ENCODE measurements around the gene YOD1.
A peak's percentile ranks its signal among the peaks of the same experiment; 100 is the strongest.

Gene YOD1

GRCh38 chr1:207079706-207080241 lies 28.8 kb upstream of the YOD1 start:
- Histone ChIP-seq H3K9me3 (no peaks in the 10 kb centered on the region), H3K4me1 (peaks cover 7% of the 10 kb centered on the region; the same call in 1 of the 2 replicates), H3K36me3 (replicated peaks) (no peaks in the 10 kb centered on the region), H3K4me3 (no peak overlapping the region), H3K27me3 (ENCODE audit: low read depth) (no peaks in the 10 kb centered on the region)
- in situ Hi-C loops (cut with MboI; ENCODE audit: low sequenced_read_pairs), result loop anchor here (25.0 kb wide), 1 partner anchor 333 kb away; no protein-coding TSS in a partner anchor
- no peak for DNase-seq (ENCODE audit: low spot score in 2 of 2)

DNA sequence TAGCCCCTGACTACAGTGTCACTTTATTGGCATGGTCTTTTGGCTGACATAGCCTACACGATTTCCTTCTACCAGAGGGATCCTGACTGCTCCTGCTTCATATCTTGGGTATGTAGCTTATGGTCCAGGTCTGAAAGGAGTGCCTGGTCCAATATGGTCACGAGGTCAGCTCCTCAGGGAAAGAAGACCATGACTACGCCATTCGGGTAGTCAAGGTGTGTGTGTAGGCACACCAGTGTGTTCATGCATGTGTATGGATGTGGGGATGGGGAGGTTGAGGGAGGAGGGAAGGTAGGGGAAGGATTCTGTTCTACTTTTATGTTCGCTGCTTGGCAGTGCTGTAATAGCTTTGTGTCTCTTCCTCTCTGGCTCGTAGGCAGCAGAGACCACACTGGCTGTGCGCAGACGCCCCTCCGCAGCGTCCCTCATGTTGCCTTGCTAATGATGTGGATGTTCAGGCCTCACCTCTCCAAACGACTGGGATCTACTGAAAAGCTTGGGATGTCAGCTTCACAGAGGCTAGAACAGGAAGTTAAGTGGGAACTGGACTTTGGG lies 27.6 kb upstream of the YOD1 start:
- no peak for DNase-seq (ENCODE audit: low spot score in 2 of 2)
- no peaks in the 10 kb centered on the region for H3K9me3 ChIP-seq
- H3K4me1 ChIP-seq, result peaks cover 3% of the 10 kb centered on the region; the same call in 1 of the 2 replicates
- no peaks in the 10 kb centered on the region for H3K36me3 ChIP-seq (replicated peaks)
- H3K27me3 ChIP-seq (ENCODE audit: low read depth), result no peaks in the 10 kb centered on the region
- in situ Hi-C loops (cut with MboI; ENCODE audit: low sequenced_read_pairs), result loop anchor here (25.0 kb wide), 1 partner anchor 334 kb away; no protein-coding TSS in a partner anchor
- H3K4me3 ChIP-seq, result no peak overlapping the region

GRCh38 chr1:207077470-207078377 lies 26.7 kb upstream of the YOD1 start:
- Histone ChIP-seq H3K4me1 (peaks cover 3% of the 10 kb centered on the region; the same call in 1 of the 2 replicates), H3K27me3 (ENCODE audit: low read depth) (no peaks in the 10 kb centered on the region), H3K9me3 (no peaks in the 10 kb centered on the region), H3K36me3 (replicated peaks) (no peaks in the 10 kb centered on the region), H3K4me3 (no peak overlapping the region)
- DNase-seq (ENCODE audit: low spot score in 2 of 2), result peak; percentile 60 to 76
- in situ Hi-C loops (cut with MboI; ENCODE audit: low sequenced_read_pairs), result loop anchor here (25.0 kb wide), 1 partner anchor 335 kb away; no protein-coding TSS in a partner anchor

DNA sequence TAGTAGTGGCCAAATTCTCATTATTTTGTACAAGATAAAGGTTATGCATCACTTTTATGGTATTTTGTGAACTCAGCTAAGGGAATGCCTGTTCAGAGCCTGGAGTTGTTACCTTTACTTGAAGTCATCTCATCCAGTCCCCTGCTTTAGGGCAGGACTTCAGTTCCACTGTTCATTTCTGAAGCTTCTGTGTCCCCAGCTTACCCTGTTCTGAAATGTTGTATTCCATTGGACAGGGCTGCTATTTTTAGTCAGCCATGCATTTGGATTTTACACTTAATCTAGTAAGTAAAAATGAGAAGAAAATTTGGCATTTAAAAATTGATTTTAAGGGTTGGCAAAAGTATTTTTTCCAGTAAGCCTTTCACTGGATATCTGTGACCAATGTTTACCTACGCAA lies 26.0 kb upstream of the YOD1 start:
- Histone ChIP-seq H3K27me3 (ENCODE audit: low read depth) (no peaks in the 10 kb centered on the region), H3K4me3 (no peak overlapping the region), H3K9me3 (no peaks in the 10 kb centered on the region), H3K36me3 (replicated peaks) (no peaks in the 10 kb centered on the region), H3K4me1 (peaks cover 3% of the 10 kb centered on the region; the same call in 1 of the 2 replicates)
- in situ Hi-C loops (cut with MboI; ENCODE audit: low sequenced_read_pairs), result loop anchor here (25.0 kb wide), 1 partner anchor 335 kb away; no protein-coding TSS in a partner anchor
- no peak for DNase-seq (ENCODE audit: low spot score in 2 of 2)

- no peaks in the 10 kb centered on the region for H3K27me3 ChIP-seq (ENCODE audit: low read depth)
- peaks cover 3% of the 10 kb centered on the region; the same call in 1 of the 2 replicates for H3K4me1 ChIP-seq
- in situ Hi-C loops (cut with MboI; ENCODE audit: low sequenced_read_pairs), result loop anchor here (25.0 kb wide), 1 partner anchor 336 kb away; no protein-coding TSS in a partner anchor
- no peak overlapping the region for H3K4me3 ChIP-seq
- DNase-seq (ENCODE audit: low spot score in 2 of 2), result no peak
- no peaks in the 10 kb centered on the region for H3K36me3 ChIP-seq (replicated peaks)
- no peaks in the 10 kb centered on the region for H3K9me3 ChIP-seq
Measured at GRCh38 chr1:207076181-207076955, 25.4 kb upstream of the YOD1 start.

DNA sequence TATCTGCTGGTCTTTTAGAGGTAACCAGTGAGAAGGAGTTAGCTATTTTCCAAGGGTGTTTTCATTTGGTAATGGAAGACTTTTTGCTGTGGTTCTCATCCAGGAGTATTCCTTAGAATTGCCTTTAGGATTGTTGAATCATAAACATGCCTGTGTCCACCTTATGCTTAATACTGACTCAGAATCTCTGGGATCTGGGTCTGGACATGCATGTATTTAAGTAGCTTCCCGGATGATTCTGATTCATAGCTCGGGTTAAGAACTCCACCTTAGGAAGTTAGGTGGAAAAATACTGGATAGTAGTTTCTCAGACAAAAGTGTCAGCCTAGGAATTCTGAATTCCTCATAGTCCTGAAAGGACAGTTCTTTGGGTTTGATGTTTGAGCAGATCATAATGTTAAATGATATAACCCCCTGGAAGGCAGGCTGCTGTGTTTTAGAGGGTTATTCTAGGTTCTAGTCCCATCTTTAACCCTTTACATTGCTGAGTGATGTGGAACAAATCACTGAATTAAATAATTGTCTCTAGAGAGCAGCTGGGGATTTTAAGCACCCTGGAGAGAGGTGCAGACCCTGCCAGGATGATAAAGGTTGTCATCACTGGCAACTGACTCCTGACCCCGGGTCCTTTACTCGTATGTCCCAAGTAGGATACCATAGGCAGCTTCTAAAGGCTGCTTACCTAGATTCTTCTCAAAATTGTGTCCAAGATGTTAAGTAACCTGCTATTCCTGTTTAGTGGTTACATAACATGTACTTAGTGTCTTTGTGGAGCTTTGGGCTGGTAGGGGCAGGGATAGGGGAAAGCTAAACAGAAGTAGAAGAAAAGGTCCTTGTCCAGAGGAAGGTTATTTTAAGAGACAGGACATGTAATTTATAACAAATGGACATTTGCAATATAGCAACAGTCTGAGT lies 23.2 kb upstream of the YOD1 start:
- Histone ChIP-seq H3K4me3 (no peak overlapping the region), H3K4me1 (peaks cover 3% of the 10 kb centered on the region; the same call in 1 of the 2 replicates), H3K36me3 (replicated peaks) (no peaks in the 10 kb centered on the region), H3K9me3 (no peaks in the 10 kb centered on the region), H3K27me3 (ENCODE audit: low read depth) (no peaks in the 10 kb centered on the region)
- no peak for DNase-seq (ENCODE audit: low spot score in 2 of 2)
- in situ Hi-C loops (cut with MboI; ENCODE audit: low sequenced_read_pairs), result no loop called here

- Histone ChIP-seq H3K9me3 (no peaks in the 10 kb centered on the region), H3K36me3 (replicated peaks) (no peaks in the 10 kb centered on the region), H3K4me3 (no peak overlapping the region), H3K27me3 (ENCODE audit: low read depth) (no peaks in the 10 kb centered on the region), H3K4me1 (peaks cover 3% of the 10 kb centered on the region; the same call in 1 of the 2 replicates)
- DNase-seq (ENCODE audit: low spot score in 2 of 2), result no peak
- in situ Hi-C loops (cut with MboI; ENCODE audit: low sequenced_read_pairs), result no loop called here
Measured at GRCh38 chr1:207072233-207072632, 21.2 kb upstream of the YOD1 start.

DNA sequence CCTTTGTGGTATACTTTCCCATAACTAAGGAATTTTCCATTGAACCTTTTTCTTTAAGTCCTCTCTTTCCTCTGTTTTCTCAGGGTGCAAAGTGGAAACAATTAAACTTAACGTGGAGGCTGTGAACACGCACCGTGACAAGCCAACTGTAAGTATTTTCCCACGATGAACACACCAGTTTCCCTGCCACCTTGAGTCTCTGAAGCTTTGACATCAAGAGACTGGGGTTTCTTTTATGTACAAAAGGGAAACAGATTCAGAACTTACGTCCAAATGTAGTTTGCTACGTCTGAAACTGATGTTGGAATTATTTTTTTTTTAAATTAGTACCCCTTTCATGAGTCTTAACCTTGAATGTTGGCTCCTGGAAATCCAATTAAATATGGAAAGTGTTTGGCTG lies 20.4 kb upstream of the YOD1 start:
- Histone ChIP-seq H3K27me3 (ENCODE audit: low read depth) (no peaks in the 10 kb centered on the region), H3K4me3 (no peak overlapping the region), H3K9me3 (no peaks in the 10 kb centered on the region), H3K4me1 (peaks cover 3% of the 10 kb centered on the region; the same call in 1 of the 2 replicates), H3K36me3 (replicated peaks) (no peaks in the 10 kb centered on the region)
- no peak for DNase-seq (ENCODE audit: low spot score in 2 of 2)
- in situ Hi-C loops (cut with MboI; ENCODE audit: low sequenced_read_pairs), result no loop called here

DNA sequence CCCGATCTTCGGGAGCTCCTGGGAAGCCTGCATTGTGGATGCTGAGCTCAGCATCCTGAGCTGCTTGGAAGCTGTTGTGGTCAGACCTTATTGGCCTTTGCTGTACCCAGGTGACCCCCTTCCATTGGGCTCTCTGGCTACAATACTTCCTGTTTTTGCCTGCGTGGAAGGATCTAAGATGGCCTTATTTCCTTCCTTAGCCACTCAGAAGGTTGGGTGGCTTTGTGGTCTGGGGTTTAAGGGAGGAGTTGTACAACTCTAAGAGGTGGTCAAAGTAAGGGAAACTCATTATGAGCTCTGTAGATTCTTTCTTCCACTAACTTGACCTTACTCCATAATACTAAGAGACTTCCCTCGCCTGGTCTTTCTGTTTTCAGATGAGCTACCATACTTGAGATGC lies 19.8 kb upstream of the YOD1 start:
- no peaks in the 10 kb centered on the region for H3K27me3 ChIP-seq (ENCODE audit: low read depth)
- no peaks in the 10 kb centered on the region for H3K36me3 ChIP-seq (replicated peaks)
- no peak overlapping the region for H3K4me3 ChIP-seq
- in situ Hi-C loops (cut with MboI; ENCODE audit: low sequenced_read_pairs), result no loop called here
- H3K4me1 ChIP-seq, result peaks cover under 1% of the 10 kb centered on the region; the same call in 1 of the 2 replicates
- H3K9me3 ChIP-seq, result no peaks in the 10 kb centered on the region
- DNase-seq (ENCODE audit: low spot score in 2 of 2), result no peak

DNA sequence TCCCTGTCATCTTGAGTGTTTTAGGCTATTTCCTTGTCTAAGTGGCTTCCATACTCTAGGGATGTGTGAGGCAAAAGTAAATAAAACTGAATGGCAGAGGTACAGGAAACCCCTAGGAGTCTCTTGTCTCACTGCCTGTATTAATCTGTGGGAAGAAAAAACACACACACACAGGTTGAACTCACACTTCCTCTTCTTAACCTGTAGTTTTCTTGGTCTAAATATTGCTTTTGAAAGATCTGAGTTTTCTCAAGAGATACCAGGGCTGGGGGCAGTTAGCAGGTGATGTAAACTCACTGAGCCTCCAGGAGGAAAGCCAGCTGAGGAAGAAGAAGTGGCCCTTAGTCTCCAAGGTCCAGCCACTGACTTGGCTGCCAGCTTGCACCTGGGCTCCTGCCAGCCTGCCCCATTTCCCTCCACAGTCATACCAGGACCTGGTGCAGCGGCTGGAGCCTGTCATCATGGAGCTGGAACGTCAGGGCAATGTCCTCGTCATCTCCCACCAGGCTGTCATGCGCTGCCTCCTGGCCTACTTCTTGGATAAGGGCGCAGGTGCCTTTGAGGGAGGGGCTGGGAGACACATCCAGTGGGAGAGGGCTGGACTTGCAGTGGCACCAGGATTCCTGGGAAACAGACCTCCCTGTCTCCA lies 19.0 kb upstream of the YOD1 start:
- no peak overlapping the region for H3K4me3 ChIP-seq
- H3K27me3 ChIP-seq (ENCODE audit: low read depth), result no peaks in the 10 kb centered on the region
- no peak for DNase-seq (ENCODE audit: low spot score in 2 of 2)
- H3K9me3 ChIP-seq, result no peaks in the 10 kb centered on the region
- in situ Hi-C loops (cut with MboI; ENCODE audit: low sequenced_read_pairs), result no loop called here
- no peaks in the 10 kb centered on the region for H3K36me3 ChIP-seq (replicated peaks)
- no peaks in the 10 kb centered on the region for H3K4me1 ChIP-seq

DNA sequence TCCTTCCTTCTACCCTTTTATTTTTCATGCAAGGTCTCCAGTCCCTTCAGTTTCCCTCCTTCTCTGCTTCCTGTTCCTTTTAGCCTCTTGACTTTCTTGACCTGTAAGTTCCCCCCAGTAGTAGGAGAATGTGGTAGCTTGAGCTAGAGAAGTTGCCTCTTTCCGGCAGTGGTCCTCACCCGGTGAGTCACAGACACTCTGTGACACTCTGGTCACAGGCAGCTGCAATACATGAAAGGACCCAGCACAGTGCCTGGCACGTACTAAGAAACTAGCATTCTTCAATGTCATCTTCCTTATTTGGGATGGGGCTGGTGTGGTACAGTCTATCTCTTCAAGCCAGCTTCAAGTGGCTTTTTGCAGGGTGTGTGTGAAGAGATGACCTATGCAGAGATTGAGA lies 18.1 kb upstream of the YOD1 start:
- in situ Hi-C loops (cut with MboI; ENCODE audit: low sequenced_read_pairs), result no loop called here
- Histone ChIP-seq H3K36me3 (replicated peaks) (no peaks in the 10 kb centered on the region), H3K4me1 (no peaks in the 10 kb centered on the region), H3K9me3 (no peaks in the 10 kb centered on the region), H3K4me3 (no peak overlapping the region), H3K27me3 (ENCODE audit: low read depth) (no peaks in the 10 kb centered on the region)
- DNase-seq (ENCODE audit: low spot score in 2 of 2), result no peak

GRCh38 chr1:207067665-207068064 lies 16.7 kb upstream of the YOD1 start:
- Histone ChIP-seq H3K4me3 (no peak overlapping the region), H3K36me3 (replicated peaks) (no peaks in the 10 kb centered on the region), H3K27me3 (ENCODE audit: low read depth) (no peaks in the 10 kb centered on the region), H3K4me1 (no peaks in the 10 kb centered on the region), H3K9me3 (no peaks in the 10 kb centered on the region)
- in situ Hi-C loops (cut with MboI; ENCODE audit: low sequenced_read_pairs), result no loop called here
- no peak for DNase-seq (ENCODE audit: low spot score in 2 of 2)

Data from HAP-1 (cell line).